HG03103 (cell line): ENCODE results near the gene CEP128.
A peak's percentile ranks its signal among the peaks of the same experiment; 100 is the strongest.

Experiments used
- ATAC-seq: cut with Tn5 transposase; IDR thresholded peaks from one replicate; pipeline ENCODE4 v1.9.1; 2021; ENCODE audit warnings: low read depth; ENCODE audit not compliant: unreplicated experiment

CEP128 gene

DNA sequence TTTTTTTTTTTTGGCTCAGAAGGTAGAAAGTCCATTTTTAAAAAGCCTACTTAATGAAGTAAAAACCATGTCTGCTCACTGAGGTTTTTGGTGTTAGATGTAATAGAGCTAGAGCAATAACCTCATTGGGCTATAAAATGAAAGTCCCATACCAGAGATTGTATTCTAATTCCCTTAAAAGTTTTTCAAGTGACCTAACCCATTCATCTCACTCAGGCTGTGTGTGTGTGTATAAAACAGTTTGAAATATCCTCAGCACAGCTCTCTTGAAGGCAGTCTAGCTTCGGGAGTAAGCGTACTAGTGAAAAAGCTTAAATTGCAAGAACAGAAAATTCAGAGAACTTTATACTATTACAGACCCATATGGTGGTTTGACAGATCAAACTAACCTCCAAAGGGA, 313.8 kb downstream of the CEP128 start:
- ATAC-seq: no peak

DNA sequence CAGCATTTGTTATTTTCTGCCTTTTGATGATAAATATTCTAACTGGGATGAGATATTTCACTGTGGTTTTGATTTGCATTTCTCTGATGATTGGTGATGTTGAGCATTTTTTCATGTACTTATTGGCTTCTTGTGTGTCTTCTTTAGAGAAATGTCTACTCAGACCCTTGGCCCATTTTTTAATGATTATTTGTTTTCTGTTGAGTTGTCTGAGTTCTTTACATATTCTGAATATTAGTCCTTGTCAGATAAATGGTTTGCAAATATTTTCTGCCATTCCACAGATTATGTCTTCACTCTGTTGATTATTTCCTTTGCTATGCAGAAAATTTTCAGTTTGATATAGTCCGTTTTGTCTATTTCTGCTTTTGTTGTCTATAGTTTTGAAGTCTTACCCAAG, 317.0 kb downstream of the CEP128 start:
- no peak for ATAC-seq

DNA sequence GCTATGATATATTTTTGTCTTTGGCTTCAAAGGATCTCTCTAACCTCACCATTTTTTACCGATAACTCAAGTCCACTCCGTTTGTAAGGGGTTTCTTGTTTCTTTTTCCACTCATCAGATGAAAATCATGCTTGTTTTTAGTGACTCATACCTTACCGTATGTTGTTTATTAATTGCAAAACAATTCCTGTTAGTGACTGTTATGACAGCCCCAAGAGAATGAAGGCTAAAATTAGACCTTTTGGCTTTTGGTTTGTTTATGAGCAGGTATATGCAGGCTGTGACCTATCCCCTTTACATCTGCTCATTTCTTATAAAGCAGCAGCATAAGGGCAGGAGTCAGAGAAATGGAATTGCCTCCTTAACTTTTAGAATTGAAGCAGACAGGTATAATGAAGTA, 319.8 kb downstream of the CEP128 start:
- ATAC-seq: peak; percentile 78

DNA sequence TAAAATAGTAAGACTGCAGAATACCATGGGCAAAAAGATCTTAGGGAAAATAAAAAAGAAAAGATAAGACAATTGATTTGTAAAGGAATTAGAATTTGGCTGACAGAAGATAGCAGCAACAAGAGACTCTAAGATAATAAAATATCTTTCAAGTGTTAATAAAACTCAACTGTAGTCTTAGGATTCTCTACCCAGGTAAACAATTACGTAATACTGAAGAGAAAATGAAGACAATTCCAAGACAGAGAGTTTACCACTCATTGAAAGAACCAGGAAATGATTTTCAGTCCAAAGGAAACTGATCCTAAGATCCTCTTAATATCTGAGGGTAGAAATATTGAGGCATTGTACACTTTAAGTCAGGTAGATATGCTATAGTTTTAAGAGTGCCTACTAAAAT, 321.1 kb downstream of the CEP128 start:
- ATAC-seq: no peak

GRCh38 chr14:80618751-80619329, 322.7 kb downstream of the CEP128 start:
- ATAC-seq: no peak

DNA sequence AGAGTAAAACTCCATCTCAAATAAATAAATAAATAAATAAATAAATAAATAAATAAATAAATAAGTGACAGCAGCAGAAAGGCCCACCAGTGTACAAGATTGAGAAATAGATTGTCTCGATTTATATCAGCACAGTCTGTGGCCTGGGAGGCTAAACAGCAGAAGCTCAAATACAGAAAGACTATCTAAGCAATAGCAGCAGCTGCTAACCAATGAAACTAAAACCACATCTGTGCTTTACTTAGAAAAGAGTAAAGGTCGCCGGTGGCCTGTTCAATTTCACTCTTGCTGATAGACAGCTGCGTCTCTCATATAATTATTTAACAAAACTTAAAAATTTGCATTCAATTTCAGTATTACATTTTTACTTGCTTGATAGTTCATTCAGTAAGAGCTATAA, 325.7 kb downstream of the CEP128 start:
- peak; percentile 85 for ATAC-seq

DNA sequence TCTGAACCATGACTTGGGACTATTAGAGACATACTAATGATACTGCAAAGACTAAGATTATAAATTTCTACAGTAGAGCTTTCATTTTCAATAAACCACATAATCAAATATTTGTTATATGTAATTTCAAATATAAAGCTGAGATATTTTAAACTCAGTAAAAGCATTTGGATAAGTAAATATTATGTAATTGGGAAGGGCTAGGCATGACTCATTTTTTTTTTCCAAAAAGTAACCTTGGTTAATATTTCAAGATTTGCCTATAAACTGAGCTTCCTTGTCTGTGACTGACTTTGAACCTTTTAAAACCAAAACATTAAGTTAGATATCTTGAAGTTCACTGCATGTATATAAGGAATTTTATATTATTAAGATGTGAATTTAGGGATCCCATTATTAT, 332.5 kb downstream of the CEP128 start:
- no peak for ATAC-seq

DNA sequence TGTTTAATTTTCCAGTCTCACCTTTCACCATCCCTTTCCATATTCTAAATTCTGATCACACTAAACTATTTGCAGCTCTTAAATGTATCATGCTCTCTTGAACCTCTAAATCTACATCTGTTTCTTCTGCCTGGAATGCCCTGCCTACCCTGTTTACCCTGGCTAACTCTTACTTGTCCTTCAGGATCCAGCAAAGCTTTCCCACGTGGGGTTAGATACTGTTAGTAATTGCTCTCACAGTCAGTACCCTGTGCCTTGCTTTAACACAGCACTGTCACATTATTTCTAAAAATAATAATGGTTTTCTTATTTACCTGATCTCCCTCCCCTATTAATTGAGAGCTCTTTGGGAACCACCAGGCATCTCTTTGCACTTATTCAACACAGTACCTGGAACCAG, 333.0 kb downstream of the CEP128 start:
- ATAC-seq: no peak

DNA sequence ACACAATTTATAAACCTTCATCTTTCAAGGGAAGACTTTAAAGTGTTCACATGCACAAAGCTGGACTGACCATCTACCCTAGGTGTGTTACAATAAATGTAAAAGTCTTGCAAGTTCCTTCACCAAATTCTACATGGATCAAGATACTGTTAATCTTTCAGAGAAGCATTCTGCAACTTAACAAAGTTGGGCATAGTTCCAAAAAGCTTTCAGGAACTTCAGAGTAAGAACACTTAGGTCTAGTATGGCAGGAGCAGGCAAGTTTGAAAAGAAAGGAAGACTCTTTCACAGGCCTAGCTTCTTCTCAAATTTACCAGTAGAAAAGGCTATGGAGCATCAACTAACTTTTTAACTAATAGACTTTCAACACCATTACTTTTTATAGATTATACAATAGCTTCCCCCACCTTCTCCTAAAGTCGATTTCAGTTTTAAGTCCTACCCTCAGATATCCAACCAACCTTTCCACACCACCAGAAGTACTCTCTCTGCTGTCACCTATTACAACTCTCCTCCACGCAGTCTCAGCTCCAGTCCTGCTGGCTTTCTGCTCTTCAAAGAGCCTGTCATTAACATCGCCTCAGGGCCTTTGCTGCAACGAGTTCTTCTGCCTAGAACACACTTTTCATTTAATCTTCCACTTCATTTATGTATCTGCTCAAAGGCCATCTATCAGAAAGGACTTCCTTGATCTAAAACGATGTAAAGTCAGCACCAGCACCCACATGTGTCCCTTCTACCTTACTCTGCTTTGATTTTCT, 333.9 kb downstream of the CEP128 start:
- no peak for ATAC-seq

DNA sequence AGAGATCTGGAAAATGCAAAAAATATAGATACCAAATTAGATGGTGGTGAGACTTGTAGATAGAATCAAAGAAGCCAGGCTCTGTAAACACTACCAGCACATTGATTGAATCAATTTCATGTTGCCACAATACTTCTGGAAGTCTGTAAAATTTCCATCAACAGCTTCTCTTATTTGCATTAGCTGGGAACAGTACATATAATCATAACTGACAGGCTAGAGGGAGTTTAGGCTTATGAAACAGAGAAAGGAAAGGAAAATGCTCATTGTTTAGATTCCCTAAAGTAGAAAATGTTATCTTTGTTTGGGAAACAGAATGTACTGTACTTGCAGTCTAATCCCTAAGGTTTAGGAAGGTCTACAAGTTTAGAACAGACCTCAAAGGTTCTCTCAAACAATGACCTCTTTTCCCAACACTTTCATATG, 335.2 kb downstream of the CEP128 start:
- ATAC-seq: no peak

GRCh38 chr14:80605536-80605935, 336.0 kb downstream of the CEP128 start:
- ATAC-seq: no peak

- no peak for ATAC-seq
Measured at GRCh38 chr14:80602946-80603345, 338.6 kb downstream of the CEP128 start.

DNA sequence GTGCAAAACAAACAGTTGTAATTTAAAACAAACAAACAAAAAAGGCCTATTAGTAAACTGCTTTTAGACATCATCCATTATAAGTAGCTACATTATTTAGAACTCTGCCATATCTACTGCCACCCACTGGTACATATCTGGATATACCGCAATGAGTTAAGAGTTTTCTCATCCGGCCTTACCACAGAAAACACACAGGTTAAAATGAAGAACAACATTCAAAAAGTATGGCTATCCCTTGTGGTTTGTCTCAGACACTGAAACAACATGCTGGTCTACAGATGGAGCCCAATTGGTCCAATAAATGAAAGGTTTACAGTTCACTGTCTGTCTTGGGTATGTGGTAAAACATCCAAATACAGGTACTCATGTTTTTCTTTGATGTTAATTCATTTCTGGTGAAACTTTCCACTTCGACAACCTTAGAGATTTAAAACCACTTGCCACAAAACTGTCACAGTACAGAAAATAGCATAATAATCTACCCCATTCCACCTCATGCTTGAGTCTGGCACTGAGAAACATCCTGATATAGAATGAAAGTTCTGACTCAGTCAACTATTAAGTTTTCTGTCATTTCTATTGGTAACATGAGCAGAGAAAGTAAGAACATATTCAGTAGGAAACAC, 354.3 kb downstream of the CEP128 start:
- peak; percentile 94 for ATAC-seq

GRCh38 chr14:80586131-80586530, 355.4 kb downstream of the CEP128 start:
- ATAC-seq: no peak

DNA sequence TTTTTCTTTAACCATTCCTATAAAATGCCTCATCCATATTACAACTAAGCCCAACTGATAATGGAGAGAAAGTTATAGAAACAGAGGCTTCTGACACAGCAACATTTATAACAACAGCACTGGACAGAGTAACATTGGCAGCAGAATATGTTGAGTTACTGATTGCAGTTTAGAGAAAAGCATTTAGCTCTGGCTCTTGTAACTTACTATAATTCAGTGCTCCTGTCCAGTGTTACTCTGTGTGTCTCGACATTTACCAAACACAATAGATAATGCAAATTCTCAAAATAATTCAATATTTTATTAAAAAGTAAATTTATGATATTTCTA, 356.1 kb downstream of the CEP128 start:
- ATAC-seq: no peak

- no peak for ATAC-seq
Measured at GRCh38 chr14:80584744-80585505, 356.6 kb downstream of the CEP128 start.

DNA sequence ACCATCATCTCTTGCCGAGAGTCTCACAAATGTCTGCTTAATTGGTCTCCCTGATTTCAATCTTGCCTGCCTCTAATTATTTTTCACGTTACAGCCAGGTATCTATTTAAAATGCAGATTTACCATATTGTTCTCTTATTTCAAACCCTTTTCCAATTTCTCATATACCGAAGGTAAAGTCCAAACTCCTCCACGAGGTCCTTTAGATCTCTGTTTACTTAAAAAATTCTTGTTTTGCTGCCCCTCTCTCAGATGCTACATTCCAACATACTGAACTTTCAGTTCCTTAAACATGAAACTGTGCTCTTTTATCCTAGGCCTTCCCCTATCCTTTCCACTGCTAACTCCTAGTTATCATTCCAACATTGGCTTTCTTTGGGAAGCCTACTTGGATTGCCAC, 363.9 kb downstream of the CEP128 start:
- ATAC-seq: no peak

GRCh38 chr14:80576401-80576800, 365.1 kb downstream of the CEP128 start:
- no peak for ATAC-seq

GRCh38 chr14:80575763-80576162, 365.8 kb downstream of the CEP128 start:
- ATAC-seq: no peak

GRCh38 chr14:80572666-80573065, 368.9 kb downstream of the CEP128 start:
- ATAC-seq: no peak

- no peak for ATAC-seq
Measured at GRCh38 chr14:80570930-80571298, 370.6 kb downstream of the CEP128 start.
